HEK293 (cell line): ENCODE results near the gene ESPNL.

Source experiments
- CTCF ChIA-PET: fragments of 350-600 bp; formaldehyde crosslinking; extraction: SDS; loops from one replicate; lab custom pipeline; 2021; ENCODE audit warnings: antibody characterized with exemption; lab: Yijun Ruan, JAX
- POLR2A ChIA-PET: fragments of 300-600 bp; formaldehyde crosslinking; extraction: SDS; loops from one replicate; lab custom pipeline; 2020; ENCODE audit warnings: antibody characterized with exemption, inconsistent platforms; lab: Yijun Ruan, JAX
- H3K27ac ChIP-seq: fragments of 200-500 bp; sonication (Bioruptor generic); 2 replicates; pipeline ENCODE4 v1.5.1; 2014; ENCODE audit warnings: low read depth, low read length, control low read depth, inconsistent platforms; ENCODE audit errors: extremely low read depth
- H3K36me3 ChIP-seq, 2 experiments: fragments of 200-500 bp in 1 of 2; sonication (Bioruptor generic) in 1 of 2; 1 replicate in 1 of 2; 2 replicates in 1 of 2; pipeline ENCODE4 v1.5.1; 2014 to 2017; ENCODE audit warnings: inconsistent platforms in 2 of 2, low read length in 2 of 2; ENCODE audit not compliant: control insufficient read depth in 2 of 2, insufficient read depth in 1 of 2
- H3K4me1 ChIP-seq: fragments of 200-500 bp; sonication (Bioruptor generic); 2 replicates; pipeline ENCODE4 v1.5.1; 2014; ENCODE audit warnings: mild to moderate bottlenecking, low read length, inconsistent platforms; ENCODE audit not compliant: control insufficient read depth, insufficient read depth
- H3K4me3 ChIP-seq: 2 replicates; pipeline ENCODE4 v1.5.1; 2011; ENCODE audit warnings: low read depth, mild to moderate bottlenecking, control low read depth, low read length, moderate library complexity
- H3K9me3 ChIP-seq: fragments of 200-500 bp; sonication (Bioruptor generic); 2 replicates; pipeline ENCODE4 v1.5.1; 2014; ENCODE audit warnings: low read depth, low read length, inconsistent platforms; ENCODE audit not compliant: control insufficient read depth, insufficient read depth
- HOXA7 ChIP-seq: sonication (generic); formaldehyde crosslinking; IDR thresholded peaks from 2 replicates; pipeline ENCODE4 v1.8.1; 2022; ENCODE audit warnings: missing genetic modification reagents, borderline replicate concordance
- KLF7 ChIP-seq: fragments of 450-650 bp; formaldehyde crosslinking; IDR thresholded peaks from 2 replicates; pipeline ENCODE4 v1.5.1; 2016; ENCODE audit warnings: missing biosample characterization, missing genetic modification characterization, borderline replicate concordance
- OSR2 ChIP-seq: fragments of 450-650 bp; formaldehyde crosslinking; IDR thresholded peaks from 2 replicates; pipeline ENCODE4 v1.5.1; 2016; ENCODE audit warnings: missing biosample characterization, missing genetic modification characterization
- TRIM28 ChIP-seq: IDR thresholded peaks from 2 replicates; pipeline ENCODE4 v1.6.1; 2011; ENCODE audit warnings: low read length, control low read depth, borderline replicate concordance
- ZBTB20 ChIP-seq: fragments of 450-650 bp; formaldehyde crosslinking; IDR thresholded peaks from 2 replicates; pipeline ENCODE4 v1.5.1; 2016; ENCODE audit warnings: missing biosample characterization, missing genetic modification characterization
- ZBTB8A ChIP-seq: fragments of 450-650 bp; formaldehyde crosslinking; IDR thresholded peaks from 2 replicates; pipeline ENCODE4 v1.5.1; 2016; ENCODE audit warnings: missing biosample characterization, missing genetic modification characterization
- ZFP41 ChIP-seq: fragments of 450-650 bp; formaldehyde crosslinking; IDR thresholded peaks from 2 replicates; pipeline ENCODE4 v1.5.1; 2016; ENCODE audit warnings: missing biosample characterization, missing genetic modification characterization, borderline replicate concordance
- ZIC2 ChIP-seq: fragments of 450-650 bp; formaldehyde crosslinking; IDR thresholded peaks from 2 replicates; pipeline ENCODE4 v1.5.1; 2016; ENCODE audit warnings: missing biosample characterization, missing genetic modification characterization
- ZNF112 ChIP-seq: fragments of 450-650 bp; formaldehyde crosslinking; IDR thresholded peaks from 2 replicates; pipeline ENCODE4 v1.5.0; 2017; ENCODE audit warnings: missing biosample characterization, missing genetic modification characterization
- ZNF121 ChIP-seq: fragments of 450-650 bp; formaldehyde crosslinking; IDR thresholded peaks from 2 replicates; pipeline ENCODE4 v1.5.1; 2016; ENCODE audit warnings: missing biosample characterization, missing genetic modification characterization
- ZNF157 ChIP-seq: fragments of 450-650 bp; formaldehyde crosslinking; IDR thresholded peaks from 2 replicates; pipeline ENCODE4 v1.5.1; 2016; ENCODE audit warnings: missing biosample characterization, missing genetic modification characterization
- ZNF341 ChIP-seq: fragments of 450-650 bp; formaldehyde crosslinking; IDR thresholded peaks from 2 replicates; pipeline ENCODE4; 2016; ENCODE audit warnings: low read depth, missing biosample characterization, missing genetic modification characterization
- ZNF404 ChIP-seq: fragments of 450-650 bp; formaldehyde crosslinking; IDR thresholded peaks from 2 replicates; pipeline ENCODE4 v1.5.1; 2017; ENCODE audit warnings: missing biosample characterization, missing genetic modification characterization
- ZNF426 ChIP-seq: fragments of 450-650 bp; formaldehyde crosslinking; IDR thresholded peaks from 2 replicates; pipeline ENCODE4 v1.5.1; 2017; ENCODE audit warnings: missing biosample characterization, missing genetic modification characterization, mild to moderate bottlenecking, inconsistent platforms, moderate library complexity
- ZNF473 ChIP-seq: fragments of 450-650 bp; formaldehyde crosslinking; IDR thresholded peaks from 2 replicates; pipeline ENCODE4 v1.5.1; 2017; ENCODE audit warnings: missing biosample characterization, missing genetic modification characterization
- ZNF529 ChIP-seq: fragments of 450-650 bp; formaldehyde crosslinking; IDR thresholded peaks from 2 replicates; pipeline ENCODE4 v1.5.1; 2017; ENCODE audit warnings: missing genetic modification characterization, missing biosample characterization; ENCODE audit not compliant: insufficient replicate concordance
- ZNF558 ChIP-seq: fragments of 450-650 bp; formaldehyde crosslinking; IDR thresholded peaks from 2 replicates; pipeline ENCODE4 v1.5.1; 2016; ENCODE audit warnings: missing biosample characterization, missing genetic modification characterization
- ZNF610 ChIP-seq: fragments of 450-650 bp; formaldehyde crosslinking; IDR thresholded peaks from 2 replicates; pipeline ENCODE4 v1.5.1; 2016; ENCODE audit warnings: missing biosample characterization, missing genetic modification characterization, borderline replicate concordance
- ZNF626 ChIP-seq: fragments of 450-650 bp; sonication (Bioruptor Pico); formaldehyde crosslinking; IDR thresholded peaks from 2 replicates; pipeline ENCODE4 v1.5.1; 2018; ENCODE audit warnings: missing biosample characterization, missing genetic modification characterization, inconsistent platforms
- ZNF664 ChIP-seq: fragments of 450-650 bp; formaldehyde crosslinking; IDR thresholded peaks from 2 replicates; pipeline ENCODE4 v1.5.1; 2016; ENCODE audit warnings: missing biosample characterization, missing genetic modification characterization
- ZNF704 ChIP-seq: fragments of 450-650 bp; formaldehyde crosslinking; IDR thresholded peaks from 2 replicates; pipeline ENCODE4 v1.5.1; 2016; ENCODE audit warnings: missing biosample characterization, missing genetic modification characterization
- ZNF791 ChIP-seq: fragments of 450-650 bp; formaldehyde crosslinking; IDR thresholded peaks from 2 replicates; pipeline ENCODE4 v1.5.1; 2016; ENCODE audit warnings: missing biosample characterization, missing genetic modification characterization
- ZSCAN16 ChIP-seq: fragments of 450-650 bp; formaldehyde crosslinking; IDR thresholded peaks from 2 replicates; pipeline ENCODE4 v1.5.1; 2016; ENCODE audit warnings: missing biosample characterization, missing genetic modification characterization
- ZSCAN4 ChIP-seq: fragments of 450-650 bp; formaldehyde crosslinking; IDR thresholded peaks from 2 replicates; pipeline ENCODE4 v1.5.1; 2017; ENCODE audit warnings: missing biosample characterization, missing genetic modification characterization
- TF ChIP-seq, protein P1 (sequence below): fragments of 450-650 bp; formaldehyde crosslinking; IDR thresholded peaks from 2 replicates; pipeline ENCODE4 v1.5.1; 2017; ENCODE audit warnings: missing biosample characterization, missing genetic modification characterization
- TF ChIP-seq, protein P2 (sequence below): fragments of 450-650 bp; formaldehyde crosslinking; IDR thresholded peaks from 2 replicates; pipeline ENCODE4 v1.5.1; 2016; ENCODE audit warnings: missing biosample characterization, missing genetic modification characterization
- TF ChIP-seq, protein P3 (sequence below): fragments of 450-650 bp; formaldehyde crosslinking; IDR thresholded peaks from 2 replicates; pipeline ENCODE4 v1.5.1; 2016; ENCODE audit warnings: missing biosample characterization, missing genetic modification characterization

ESPNL gene

DNA sequence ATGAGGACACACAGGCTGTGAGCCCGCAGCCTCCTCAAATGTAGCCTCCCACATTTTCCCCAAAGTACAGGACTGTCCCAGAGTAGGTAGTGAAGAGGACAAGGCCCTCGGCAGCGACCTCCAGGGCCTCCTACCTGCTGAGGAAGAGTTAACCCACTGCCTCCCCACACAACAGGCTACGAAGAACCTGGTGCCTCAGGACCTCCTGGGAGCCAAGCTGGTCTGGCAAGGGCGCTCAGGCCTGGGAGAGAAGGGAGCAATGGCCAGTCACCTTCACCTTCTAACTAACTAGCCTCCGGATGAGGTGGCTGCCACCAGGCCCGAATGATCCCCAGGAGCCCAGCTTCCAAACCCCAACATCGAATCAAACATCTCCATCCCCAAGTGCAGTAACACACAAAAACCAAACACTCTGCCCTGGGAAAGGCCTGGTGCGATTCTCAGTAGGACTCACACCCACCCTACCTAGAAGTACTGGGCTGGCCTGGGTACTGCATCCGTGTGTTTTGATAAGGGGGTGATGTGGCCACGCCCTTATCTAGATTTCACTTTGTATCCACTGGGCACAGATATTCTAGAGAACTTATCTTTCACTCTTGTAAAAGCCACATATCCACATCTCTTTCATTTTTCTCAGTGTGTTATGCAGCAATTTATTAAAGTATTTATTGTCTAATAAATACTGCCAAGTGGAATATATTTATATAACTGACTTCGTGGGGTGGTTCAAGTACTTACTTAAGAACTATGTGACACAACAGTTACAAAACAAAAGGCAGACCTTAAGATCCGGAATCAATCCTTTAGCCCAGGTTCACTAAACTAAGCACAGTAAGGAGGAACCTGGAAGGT, 68.3 kb downstream of the ESPNL start:
- no peak for TF ChIP-seq ZNF626 (tag by site-specific recombination)
- TF ChIP-seq OSR2 (tag by site-specific recombination) = no peak
- TF ChIP-seq, protein P1, sequence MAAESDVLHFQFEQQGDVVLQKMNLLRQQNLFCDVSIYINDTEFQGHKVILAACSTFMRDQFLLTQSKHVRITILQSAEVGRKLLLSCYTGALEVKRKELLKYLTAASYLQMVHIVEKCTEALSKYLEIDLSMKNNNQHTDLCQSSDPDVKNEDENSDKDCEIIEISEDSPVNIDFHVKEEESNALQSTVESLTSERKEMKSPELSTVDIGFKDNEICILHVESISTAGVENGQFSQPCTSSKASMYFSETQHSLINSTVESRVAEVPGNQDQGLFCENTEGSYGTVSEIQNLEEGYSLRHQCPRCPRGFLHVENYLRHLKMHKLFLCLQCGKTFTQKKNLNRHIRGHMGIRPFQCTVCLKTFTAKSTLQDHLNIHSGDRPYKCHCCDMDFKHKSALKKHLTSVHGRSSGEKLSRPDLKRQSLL (tag by site-specific recombination) = no peak
- TF ChIP-seq, protein P2, sequence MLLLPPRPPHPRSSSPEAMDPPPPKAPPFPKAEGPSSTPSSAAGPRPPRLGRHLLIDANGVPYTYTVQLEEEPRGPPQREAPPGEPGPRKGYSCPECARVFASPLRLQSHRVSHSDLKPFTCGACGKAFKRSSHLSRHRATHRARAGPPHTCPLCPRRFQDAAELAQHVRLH = no peak
- no peak for TF ChIP-seq ZNF791
- TF ChIP-seq TRIM28 = no peak
- TF ChIP-seq ZNF529 (tag by site-specific recombination) = no peak
- TF ChIP-seq ZBTB8A (tag by site-specific recombination) = no peak
- TF ChIP-seq, all 188 proteins: peak for 0
- no peaks in the 10 kb centered on the region for H3K9me3 ChIP-seq
- H3K4me1 ChIP-seq = peaks cover 8% of the 10 kb centered on the region; the same call in 1 of the 2 replicates
- ChIA-PET CTCF (interaction anchor here (1.9 kb wide), 1 partner anchor 9 kb away, joined by 6 read pairs; the partner anchor contains the start of gene ERFE), POLR2A (no interaction called here)
- H3K27ac ChIP-seq = peak overlapping the region; percentile 72
- no peak overlapping the region for H3K4me3 ChIP-seq
- H3K36me3 ChIP-seq = peaks cover 3 to 75% of the 10 kb centered on the region in 2 experiments; a peak in 2 of 3 replicates

DNA sequence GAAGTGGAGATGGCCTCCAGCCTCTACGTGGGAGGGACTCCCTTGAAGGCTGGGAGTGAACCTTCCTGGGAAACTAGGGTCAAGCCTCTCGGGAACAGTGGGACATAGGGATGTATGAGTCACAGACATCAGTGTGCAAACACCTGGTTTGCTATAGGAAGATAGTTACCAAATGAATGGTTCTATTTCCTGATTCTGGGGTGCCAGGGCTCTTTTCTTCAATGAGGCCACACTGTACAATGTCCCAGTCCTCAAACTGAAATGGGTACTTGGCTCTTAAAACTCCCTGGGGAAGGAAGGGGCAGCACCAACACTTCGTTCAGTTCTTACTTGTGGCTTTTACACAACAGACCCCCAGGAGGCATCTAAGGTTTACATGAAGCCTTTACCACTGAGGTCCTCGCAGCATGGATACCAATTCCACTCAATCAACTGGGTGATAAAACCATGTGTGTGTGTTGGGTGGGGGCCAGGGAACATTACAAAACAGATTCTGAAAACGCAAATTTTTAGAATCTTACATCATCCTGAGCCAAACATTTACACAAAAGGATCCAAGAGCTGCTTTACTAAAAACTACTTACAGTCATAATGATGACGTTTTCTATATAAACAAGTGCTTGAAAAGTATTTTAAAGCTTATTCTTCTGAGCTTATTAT, 69.0 kb downstream of the ESPNL start:
- H3K4me3 ChIP-seq = no peak overlapping the region
- CTCF ChIA-PET = interaction anchor here (1.3 kb wide), 1 partner anchor 9 kb away, joined by 3 read pairs; no protein-coding TSS in a partner anchor
- H3K27ac ChIP-seq = peak overlapping the region; percentile 72
- H3K36me3 ChIP-seq = peaks cover 3 to 83% of the 10 kb centered on the region in 2 experiments; a peak in 2 of 3 replicates
- POLR2A ChIA-PET = interaction anchor here (0.6 to 1.0 kb wide), 2 partner anchors 22 to 34 kb away, joined by 5 to 15 read pairs; partner anchors contain the start of gene ILKAP
- no peaks in the 10 kb centered on the region for H3K9me3 ChIP-seq
- 0 out of 2 replicates have a peak, but pooled peaks cover 8% of the 10 kb centered on the region for H3K4me1 ChIP-seq
- no peak for TF ChIP-seq ZNF157 (tag by site-specific recombination)
- TF ChIP-seq ZSCAN4 (tag by site-specific recombination) = no peak
- no peak for TF ChIP-seq ZNF473 (tag by site-specific recombination)
- no peak for TF ChIP-seq KLF7 (tag by site-specific recombination)
- TF ChIP-seq ZNF121 (tag by site-specific recombination) = no peak
- TF ChIP-seq ZNF426 (tag by site-specific recombination) = no peak
- TF ChIP-seq ZNF704 (tag by site-specific recombination) = no peak
- no peak for TF ChIP-seq ZNF404 (tag by site-specific recombination)
- TF ChIP-seq ZNF610 = peak; percentile 51; the same call in 1 of the 2 replicates
- TF ChIP-seq ZNF112 = no peak
- TF ChIP-seq, protein P3, sequence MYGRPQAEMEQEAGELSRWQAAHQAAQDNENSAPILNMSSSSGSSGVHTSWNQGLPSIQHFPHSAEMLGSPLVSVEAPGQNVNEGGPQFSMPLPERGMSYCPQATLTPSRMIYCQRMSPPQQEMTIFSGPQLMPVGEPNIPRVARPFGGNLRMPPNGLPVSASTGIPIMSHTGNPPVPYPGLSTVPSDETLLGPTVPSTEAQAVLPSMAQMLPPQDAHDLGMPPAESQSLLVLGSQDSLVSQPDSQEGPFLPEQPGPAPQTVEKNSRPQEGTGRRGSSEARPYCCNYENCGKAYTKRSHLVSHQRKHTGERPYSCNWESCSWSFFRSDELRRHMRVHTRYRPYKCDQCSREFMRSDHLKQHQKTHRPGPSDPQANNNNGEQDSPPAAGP (tag by site-specific recombination) = no peak; the same call in 1 of the 2 replicates
- TF ChIP-seq ZIC2 (tag by site-specific recombination) = peak; percentile 88
- no peak for TF ChIP-seq ZFP41 (tag by site-specific recombination)
- TF ChIP-seq ZBTB20 (tag by site-specific recombination) = peak; percentile 88
- no peak for TF ChIP-seq ZNF558 (tag by site-specific recombination)
- no peak for TF ChIP-seq HOXA7 (CRISPR knock-in tag)
- TF ChIP-seq ZSCAN16 (tag by site-specific recombination) = no peak
- no peak for TF ChIP-seq ZNF664 (tag by site-specific recombination)
- TF ChIP-seq ZNF341 = 0 out of 2 replicates have a peak, but pooled peaks have one; percentile 9
